Measurements from ENCODE around the gene SYNE3. TPM values are rescaled to one million over a fixed set of nuclear protein-coding genes. Genes with fewer than 3 reads are reported as not detected.

SYNE3 gene
- total and polyA plus RNA-seq, 12 donors, result 1.8 to 24.8 (median 10.8) TPM

DNA sequence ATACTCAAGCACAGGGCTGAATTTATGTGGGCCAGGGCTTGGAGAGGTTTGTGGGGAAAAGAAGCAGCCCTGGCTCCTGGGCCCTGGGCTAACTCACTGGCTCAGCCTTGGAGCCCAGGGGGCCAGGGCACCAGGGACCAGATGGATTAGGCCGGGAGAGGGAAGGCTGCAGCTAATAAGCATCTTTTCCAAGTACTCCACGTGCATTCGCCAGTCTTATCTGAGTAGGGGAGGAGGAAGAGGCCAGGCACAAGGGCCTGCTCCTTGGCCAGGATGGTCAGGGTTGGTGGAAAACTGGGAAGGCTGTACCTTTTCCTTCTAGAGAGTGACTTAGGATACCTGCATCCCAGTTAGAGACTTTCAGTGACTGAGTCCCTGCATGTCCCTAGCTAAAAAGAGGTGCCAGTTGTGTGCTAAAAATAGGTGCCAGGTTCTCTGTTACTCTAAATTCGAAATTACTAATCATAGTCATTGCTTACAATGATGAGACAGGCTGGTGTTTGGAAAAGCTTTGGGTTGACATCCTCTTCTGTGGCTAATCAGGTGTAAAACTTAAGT, 19.7 kb upstream of the SYNE3 start:
- Histone ChIP-seq H3K36me3 (replicated peaks in 1 of 2) (no peaks in the 10 kb centered on the region), H3K27ac (peak overlapping the region in 4 of 5 donors; percentile 66 to 96 (median 74)), H3K4me1 (replicated peaks in 1 of 2) (peaks cover 56 to 70% of the 10 kb centered on the region in 2 donors), H3K9me3 (replicated peaks in 1 of 3) (no peaks in the 10 kb centered on the region), H3K27me3 (no peaks in the 10 kb centered on the region), H3K4me3 (peak overlapping the region in 2 of 4 donors; percentile 81 to 95)
- peak in 1 of 7 donors; percentile 26 for DNase-seq
- WGBS, 4 donors, result 13 to 19% (median 16%) methylated on average over 2 to 4 of the region's 4 CpGs
- TF ChIP-seq POLR2A (IDR thresholded peaks at IDR 0.05), result no peak
- TF ChIP-seq, protein P1, sequence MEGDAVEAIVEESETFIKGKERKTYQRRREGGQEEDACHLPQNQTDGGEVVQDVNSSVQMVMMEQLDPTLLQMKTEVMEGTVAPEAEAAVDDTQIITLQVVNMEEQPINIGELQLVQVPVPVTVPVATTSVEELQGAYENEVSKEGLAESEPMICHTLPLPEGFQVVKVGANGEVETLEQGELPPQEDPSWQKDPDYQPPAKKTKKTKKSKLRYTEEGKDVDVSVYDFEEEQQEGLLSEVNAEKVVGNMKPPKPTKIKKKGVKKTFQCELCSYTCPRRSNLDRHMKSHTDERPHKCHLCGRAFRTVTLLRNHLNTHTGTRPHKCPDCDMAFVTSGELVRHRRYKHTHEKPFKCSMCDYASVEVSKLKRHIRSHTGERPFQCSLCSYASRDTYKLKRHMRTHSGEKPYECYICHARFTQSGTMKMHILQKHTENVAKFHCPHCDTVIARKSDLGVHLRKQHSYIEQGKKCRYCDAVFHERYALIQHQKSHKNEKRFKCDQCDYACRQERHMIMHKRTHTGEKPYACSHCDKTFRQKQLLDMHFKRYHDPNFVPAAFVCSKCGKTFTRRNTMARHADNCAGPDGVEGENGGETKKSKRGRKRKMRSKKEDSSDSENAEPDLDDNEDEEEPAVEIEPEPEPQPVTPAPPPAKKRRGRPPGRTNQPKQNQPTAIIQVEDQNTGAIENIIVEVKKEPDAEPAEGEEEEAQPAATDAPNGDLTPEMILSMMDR (IDR thresholded peaks at IDR 0.05), result no peak
- intact Hi-C loops (cut with DNase I), result no loop called here

DNA sequence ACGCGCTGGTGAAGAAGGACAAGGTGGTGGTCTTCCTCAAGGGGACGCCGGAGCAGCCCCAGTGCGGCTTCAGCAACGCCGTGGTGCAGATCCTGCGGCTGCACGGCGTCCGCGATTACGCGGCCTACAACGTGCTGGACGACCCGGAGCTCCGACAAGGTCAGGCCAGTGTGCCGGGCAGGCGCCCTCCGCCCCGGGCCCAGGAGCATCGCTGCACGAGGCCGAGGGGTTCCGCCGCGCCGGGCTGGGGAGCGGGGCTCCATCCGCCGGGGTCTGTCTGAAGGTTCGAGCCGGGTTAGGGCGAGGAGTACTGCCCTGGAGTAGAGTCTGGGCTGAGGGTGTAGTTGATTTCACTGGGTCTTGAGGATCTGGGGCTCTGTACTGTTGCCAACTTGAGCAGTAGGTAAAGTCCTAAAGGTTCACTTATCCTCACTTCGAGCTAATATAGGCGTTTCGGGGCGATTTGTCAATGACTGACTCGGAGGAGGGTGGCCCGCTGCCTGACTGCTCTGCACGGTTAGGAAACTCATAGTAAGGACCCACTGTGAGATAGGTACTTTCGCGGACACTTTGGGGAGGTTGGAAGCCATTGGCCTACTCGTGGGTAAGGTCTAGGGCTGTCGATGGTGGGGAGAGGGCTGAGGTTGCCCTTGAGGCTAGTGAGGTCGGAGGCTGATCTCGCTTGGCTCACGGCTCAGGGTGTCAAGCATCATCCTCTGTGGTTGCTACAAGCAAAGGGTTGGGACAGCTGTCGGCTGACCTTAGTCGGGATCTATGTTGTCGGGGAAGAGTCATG, 19.0 kb upstream of the SYNE3 start:
- WGBS, 4 donors, result 1 to 3% (median 1%) methylated on average over 13 to 52 of the region's 52 CpGs
- Histone ChIP-seq H3K9me3 (replicated peaks in 1 of 3) (no peaks in the 10 kb centered on the region), H3K27ac (peak overlapping the region in 4 of 5 donors; percentile 66 to 96 (median 74)), H3K4me1 (replicated peaks in 1 of 2) (peaks cover 56 to 77% of the 10 kb centered on the region in 2 donors), H3K4me3 (peak overlapping the region in 3 of 4 donors; percentile 22 to 95 (median 81)), H3K36me3 (replicated peaks in 1 of 2) (no peaks in the 10 kb centered on the region), H3K27me3 (no peaks in the 10 kb centered on the region)
- TF ChIP-seq POLR2A (IDR thresholded peaks at IDR 0.05), result no peak
- TF ChIP-seq, protein P1 (IDR thresholded peaks at IDR 0.05), result no peak
- DNase-seq, result peak in 5 of 7 donors; percentile 26 to 66 (median 46)
- intact Hi-C loops (cut with DNase I), result no loop called here

DNA sequence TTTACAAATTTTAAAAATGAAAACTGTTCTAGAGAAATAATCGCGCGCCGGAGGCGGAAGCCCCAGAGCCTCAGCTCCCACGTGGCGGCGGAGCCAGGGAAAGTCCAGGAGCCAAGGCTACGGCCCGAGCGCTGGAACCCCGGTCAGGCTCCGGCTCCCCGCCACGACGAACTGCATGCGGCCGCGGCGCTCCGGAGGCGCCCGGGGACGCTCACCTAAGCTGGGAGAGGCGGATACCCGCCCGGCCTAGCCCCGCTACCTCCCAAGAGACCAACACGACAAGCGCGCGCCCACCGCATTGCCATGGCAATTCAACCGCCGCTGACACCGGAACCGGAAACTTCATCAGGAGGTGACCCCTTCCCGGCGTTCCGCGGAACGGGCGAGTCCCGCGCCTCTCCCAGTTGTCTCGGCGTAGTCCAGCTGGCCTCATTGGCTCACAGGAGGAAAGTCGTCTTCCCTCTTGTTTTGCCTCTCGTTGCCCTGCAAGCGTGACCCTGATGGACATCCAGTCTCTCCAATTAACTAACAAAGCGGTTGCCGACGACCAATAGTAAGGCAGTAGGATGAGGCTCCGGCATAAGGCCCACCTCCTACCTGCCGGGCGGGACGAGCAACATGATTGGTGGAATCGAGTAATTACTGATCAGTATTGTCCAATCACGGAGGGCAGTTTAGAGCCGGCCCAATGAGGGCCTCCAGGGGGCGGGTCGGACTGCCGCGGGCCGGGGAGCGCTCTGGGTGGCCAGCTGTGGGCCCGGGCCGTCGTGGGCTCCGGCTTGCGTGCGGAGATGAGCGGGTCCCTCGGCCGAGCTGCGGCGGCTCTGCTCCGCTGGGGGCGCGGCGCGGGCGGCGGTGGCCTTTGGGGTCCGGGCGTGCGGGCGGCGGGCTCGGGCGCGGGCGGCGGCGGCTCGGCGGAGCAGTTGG, 18.1 kb upstream of the SYNE3 start, which contains the start of gene GLRX5:
TSS of gene GLRX5 (plus strand) at position 752 of the 927 bp plus-strand sequence. CDS start at position 792, 40 bp downstream.
- TF ChIP-seq POLR2A (IDR thresholded peaks at IDR 0.05), result peak; percentile 78 to 87
- TF ChIP-seq, protein P1 (IDR thresholded peaks at IDR 0.05), result peak in 2 of 6 experiments; percentile 15 to 24
- WGBS, 4 donors, result 0 to 2% (median 0%) methylated on average over 38 to 97 of the region's 97 CpGs
- peak; percentile 99 to 100 (median 100) for DNase-seq
- no peaks in the 10 kb centered on the region for H3K27me3 ChIP-seq
- peak within 1 kb of the TSS in 4 of 5 donors; percentile 69 to 96 (median 79) for H3K27ac ChIP-seq
- H3K9me3 ChIP-seq (replicated peaks in 1 of 3), result no peaks in the 10 kb centered on the region
- intact Hi-C loops (cut with DNase I), result no loop called here
- H3K36me3 ChIP-seq (replicated peaks in 1 of 2), result no peaks in the 10 kb centered on the region
- peaks cover 50 to 76% of the 10 kb centered on the region in 2 donors for H3K4me1 ChIP-seq (replicated peaks in 1 of 2)
- peak within 1 kb of the TSS; percentile 63 to 95 (median 74) for H3K4me3 ChIP-seq
